Memory B cell (primary cell): ENCODE measurements around the gene SNRPE.
"Not testable (repeated sequence)": the region's sequence is repeated elsewhere in the genome, so short reads cannot be mapped to it uniquely, and the experiment has no call there.

Experiments
- ATAC-seq: fragments of 150-1000 bp; cut with Tn5 transposase; 2 replicates; pipeline ENCODE4 v1.10.0; 2021; ENCODE audit warnings: low read depth, mild to moderate bottlenecking, moderate library complexity
- DNase-seq, 2 donors: peaks; one replicate each; pipeline ENCODE4 v3.0.0; 2022; ENCODE audit warnings: low spot score in 2 of 2
- H3K27ac Mint-ChIP-seq: one replicate; pipeline ENCODE4 v1.8.0; 2022; ENCODE audit warnings: mild to moderate bottlenecking, moderate library complexity, mixed read lengths
- H3K27me3 Mint-ChIP-seq: one replicate; pipeline ENCODE4 v1.8.0; 2022; ENCODE audit warnings: mixed read lengths
- H3K36me3 Mint-ChIP-seq: one replicate; pipeline ENCODE4 v1.8.0; 2022; ENCODE audit warnings: mild to moderate bottlenecking, mixed read lengths
- H3K4me1 Mint-ChIP-seq: one replicate; pipeline ENCODE4 v1.8.0; 2022; ENCODE audit warnings: mixed read lengths
- H3K4me3 Mint-ChIP-seq: one replicate; pipeline ENCODE4 v1.8.0; 2022; ENCODE audit warnings: mild to moderate bottlenecking, moderate library complexity, mixed read lengths
- H3K9me3 Mint-ChIP-seq: one replicate; pipeline ENCODE4 v1.8.0; 2022; ENCODE audit warnings: mixed read lengths

SNRPE gene

GRCh38 chr1:203861379-203862184 is at the start of gene SNRPE:
TSS of gene SNRPE (plus strand) at chr1:203861599. CDS start at chr1:203861660, 61 bp downstream.
- DNase-seq: peak; percentile 94
- Mint-ChIP-seq H3K4me3 (peak within 1 kb of the TSS; percentile 99), H3K36me3 (peaks cover 14% of the 10 kb centered on the region), H3K4me1 (peaks cover 14% of the 10 kb centered on the region), H3K9me3 (no peaks in the 10 kb centered on the region), H3K27ac (peak within 1 kb of the TSS; percentile 99), H3K27me3 (no peaks in the 10 kb centered on the region)
- ATAC-seq: peak; percentile 97

GRCh38 chr1:203813581-203814341 is 47.6 kb upstream of the SNRPE start:
- no peak for ATAC-seq
- Mint-ChIP-seq H3K4me3 (no peak overlapping the region), H3K36me3 (peaks cover 23% of the 10 kb centered on the region), H3K4me1 (peaks cover 11% of the 10 kb centered on the region), H3K27ac (no peak overlapping the region), H3K27me3 (no peaks in the 10 kb centered on the region), H3K9me3 (peaks cover 2% of the 10 kb centered on the region)
- DNase-seq: no peak

- H3K27me3 Mint-ChIP-seq: no peaks in the 10 kb centered on the region
- H3K27ac Mint-ChIP-seq: peak overlapping the region; percentile 93
- ATAC-seq: peak; percentile 96
- H3K4me3 Mint-ChIP-seq: peak overlapping the region; percentile 36
- DNase-seq: peak in 1 of 2 donors; percentile 20
- H3K9me3 Mint-ChIP-seq: peaks cover 2% of the 10 kb centered on the region
- peaks cover 22% of the 10 kb centered on the region for H3K4me1 Mint-ChIP-seq
- peaks cover 39% of the 10 kb centered on the region for H3K36me3 Mint-ChIP-seq
Measured at GRCh38 chr1:203818399-203818798, 43.0 kb upstream of the SNRPE start.

GRCh38 chr1:203823306-203823705 is 38.1 kb upstream of the SNRPE start:
- H3K36me3 Mint-ChIP-seq: peaks cover 36% of the 10 kb centered on the region

GRCh38 chr1:203826175-203826574 is 35.2 kb upstream of the SNRPE start:
- H3K4me1 Mint-ChIP-seq: peaks cover 18% of the 10 kb centered on the region
- no peak for DNase-seq
- H3K27ac Mint-ChIP-seq: no peak overlapping the region
- H3K4me3 Mint-ChIP-seq: no peak overlapping the region
- ATAC-seq: no peak
- H3K36me3 Mint-ChIP-seq: peaks cover 32% of the 10 kb centered on the region
- no peaks in the 10 kb centered on the region for H3K27me3 Mint-ChIP-seq
- no peaks in the 10 kb centered on the region for H3K9me3 Mint-ChIP-seq

More at GRCh38 chr1:203823306-203823705, 38.1 kb upstream of the SNRPE start:
- Mint-ChIP-seq H3K4me3 (no peak overlapping the region), H3K27me3 (no peaks in the 10 kb centered on the region), H3K27ac (peak overlapping the region; percentile 50), H3K4me1 (peaks cover 18% of the 10 kb centered on the region), H3K9me3 (no peaks in the 10 kb centered on the region)
- DNase-seq (no peak), ATAC-seq (no peak)

- no peak overlapping the region for H3K27ac Mint-ChIP-seq
- peaks cover 21% of the 10 kb centered on the region for H3K36me3 Mint-ChIP-seq
Measured at GRCh38 chr1:203828002-203828401, 33.4 kb upstream of the SNRPE start.

GRCh38 chr1:203828503-203828902 is 32.9 kb upstream of the SNRPE start:
- no peak overlapping the region for H3K27ac Mint-ChIP-seq
- DNase-seq (no peak), ATAC-seq (no peak)
- H3K4me3 Mint-ChIP-seq: no peak overlapping the region
- H3K9me3 Mint-ChIP-seq: no peaks in the 10 kb centered on the region
- peaks cover 21% of the 10 kb centered on the region for H3K36me3 Mint-ChIP-seq
- peaks cover 11% of the 10 kb centered on the region for H3K4me1 Mint-ChIP-seq
- H3K27me3 Mint-ChIP-seq: no peaks in the 10 kb centered on the region

More at GRCh38 chr1:203828002-203828401, 33.4 kb upstream of the SNRPE start:
- ATAC-seq: no peak
- H3K4me1 Mint-ChIP-seq: peaks cover 11% of the 10 kb centered on the region
- no peaks in the 10 kb centered on the region for H3K9me3 Mint-ChIP-seq
- no peaks in the 10 kb centered on the region for H3K27me3 Mint-ChIP-seq
- no peak for DNase-seq
- no peak overlapping the region for H3K4me3 Mint-ChIP-seq

GRCh38 chr1:203829247-203829646 is 32.2 kb upstream of the SNRPE start:
- peak; percentile 47 for ATAC-seq
- DNase-seq, H3K9me3 Mint-ChIP-seq, H3K27me3 Mint-ChIP-seq, H3K4me3 Mint-ChIP-seq: not testable (repeated sequence)
- peak overlapping the region; percentile 45 for H3K27ac Mint-ChIP-seq
- H3K4me1 Mint-ChIP-seq: peaks cover 11% of the 10 kb centered on the region
- H3K36me3 Mint-ChIP-seq: peaks cover 23% of the 10 kb centered on the region

- ATAC-seq (no peak), DNase-seq (no peak)
- Mint-ChIP-seq H3K9me3 (no peaks in the 10 kb centered on the region), H3K4me1 (no peaks in the 10 kb centered on the region), H3K27ac (no peak overlapping the region), H3K36me3 (peaks cover 27% of the 10 kb centered on the region), H3K4me3 (no peak overlapping the region), H3K27me3 (no peaks in the 10 kb centered on the region)
Measured at GRCh38 chr1:203835476-203835875, 25.9 kb upstream of the SNRPE start.

GRCh38 chr1:203839081-203839480 is 22.3 kb upstream of the SNRPE start:
- peak overlapping the region; percentile 35 for H3K27ac Mint-ChIP-seq
- ATAC-seq: no peak
- DNase-seq: no peak

GRCh38 chr1:203840208-203840808 is 21.1 kb upstream of the SNRPE start:
- no peak for ATAC-seq
- H3K36me3 Mint-ChIP-seq: peaks cover 34% of the 10 kb centered on the region
- H3K27ac Mint-ChIP-seq: no peak overlapping the region
- no peak overlapping the region for H3K4me3 Mint-ChIP-seq
- no peaks in the 10 kb centered on the region for H3K27me3 Mint-ChIP-seq
- DNase-seq: no peak
- H3K4me1 Mint-ChIP-seq: no peaks in the 10 kb centered on the region
- no peaks in the 10 kb centered on the region for H3K9me3 Mint-ChIP-seq

More at GRCh38 chr1:203839081-203839480, 22.3 kb upstream of the SNRPE start:
- peaks cover 35% of the 10 kb centered on the region for H3K36me3 Mint-ChIP-seq
- H3K4me3 Mint-ChIP-seq: no peak overlapping the region
- no peaks in the 10 kb centered on the region for H3K4me1 Mint-ChIP-seq
- no peaks in the 10 kb centered on the region for H3K27me3 Mint-ChIP-seq
- no peaks in the 10 kb centered on the region for H3K9me3 Mint-ChIP-seq

- no peak overlapping the region for H3K27ac Mint-ChIP-seq
- no peak overlapping the region for H3K4me3 Mint-ChIP-seq
- peaks cover 37% of the 10 kb centered on the region for H3K36me3 Mint-ChIP-seq
- no peak for ATAC-seq
- H3K27me3 Mint-ChIP-seq: no peaks in the 10 kb centered on the region
- no peaks in the 10 kb centered on the region for H3K9me3 Mint-ChIP-seq
- H3K4me1 Mint-ChIP-seq: no peaks in the 10 kb centered on the region
- DNase-seq: no peak
Measured at GRCh38 chr1:203842559-203842876, 18.9 kb upstream of the SNRPE start.

GRCh38 chr1:203843435-203843834 is 18.0 kb upstream of the SNRPE start:
- H3K36me3 Mint-ChIP-seq: peaks cover 29% of the 10 kb centered on the region
- no peaks in the 10 kb centered on the region for H3K27me3 Mint-ChIP-seq
- ATAC-seq (no peak), DNase-seq (no peak)
- H3K9me3 Mint-ChIP-seq: no peaks in the 10 kb centered on the region
- H3K27ac Mint-ChIP-seq: no peak overlapping the region
- H3K4me1 Mint-ChIP-seq: no peaks in the 10 kb centered on the region
- H3K4me3 Mint-ChIP-seq: no peak overlapping the region

GRCh38 chr1:203853112-203853511 is 8.3 kb upstream of the SNRPE start:
- ATAC-seq, H3K27me3 Mint-ChIP-seq, H3K4me3 Mint-ChIP-seq, H3K9me3 Mint-ChIP-seq, H3K27ac Mint-ChIP-seq, DNase-seq, H3K4me1 Mint-ChIP-seq, H3K36me3 Mint-ChIP-seq: not testable (repeated sequence)
